ENCODE measurements around the gene HES4.
"Not testable (repeated sequence)": the region's sequence is repeated elsewhere in the genome, so short reads cannot be mapped to it uniquely, and the experiment has no call there.

- TF ChIP-seq ZNF324 (tag by site-specific recombination; IDR thresholded peaks at IDR 0.05); CTCF (tag by site-specific recombination; IDR thresholded peaks at IDR 0.05); REST (tag by site-specific recombination; IDR thresholded peaks at IDR 0.05); ZNF426 (tag by site-specific recombination; IDR thresholded peaks at IDR 0.05); ZNF311 (tag by site-specific recombination; IDR thresholded peaks at IDR 0.05; ENCODE audit: borderline replicate concordance); ZNF394 (tag by site-specific recombination; IDR thresholded peaks at IDR 0.05; ENCODE audit: borderline replicate concordance); ZNF701 (tag by site-specific recombination; IDR thresholded peaks at IDR 0.05): not testable (repeated sequence)
Measured at GRCh38 chr1:994546-994945, 5.4 kb downstream of the HES4 start.

Measured in HEK293 (cell line).